ENCODE measurements around the gene DCHS2.
A peak's percentile ranks its signal among the peaks of the same experiment; 100 is the strongest.

DCHS2 gene

GRCh38 chr4:154491341-154492271 lies at the start of gene DCHS2:
Gene DCHS2, minus strand, starts transcription at chr4:154491799. Its CDS starts 444 bp downstream, at chr4:154491355.
- DNase-seq = peak; percentile 44

- DNase-seq = no peak
Observed at GRCh38 chr4:154534296-154534695, 42.7 kb upstream of the DCHS2 start.

- DNase-seq = no peak
Observed at GRCh38 chr4:154529728-154530519, 38.3 kb upstream of the DCHS2 start.

GRCh38 chr4:154528869-154529268 lies 37.3 kb upstream of the DCHS2 start:
- no peak for DNase-seq

GRCh38 chr4:154527308-154527707 lies 35.7 kb upstream of the DCHS2 start:
- DNase-seq = no peak

GRCh38 chr4:154526151-154526550 lies 34.6 kb upstream of the DCHS2 start:
- DNase-seq = no peak

- no peak for DNase-seq
Observed at GRCh38 chr4:154521607-154522006, 30.0 kb upstream of the DCHS2 start.

GRCh38 chr4:154519214-154519613 lies 27.6 kb upstream of the DCHS2 start:
- no peak for DNase-seq

GRCh38 chr4:154517591-154517990 lies 26.0 kb upstream of the DCHS2 start:
- no peak for DNase-seq

- no peak for DNase-seq
Observed at GRCh38 chr4:154516318-154517029, 24.9 kb upstream of the DCHS2 start.

GRCh38 chr4:154511981-154512380 lies 20.4 kb upstream of the DCHS2 start:
- no peak for DNase-seq

GRCh38 chr4:154511548-154511947 lies 19.9 kb upstream of the DCHS2 start:
- no peak for DNase-seq

GRCh38 chr4:154507156-154507555 lies 15.6 kb upstream of the DCHS2 start:
- DNase-seq = no peak

- DNase-seq = peak; percentile 19
Observed at GRCh38 chr4:154506253-154506652, 14.7 kb upstream of the DCHS2 start.

GRCh38 chr4:154503598-154503997 lies 12.0 kb upstream of the DCHS2 start:
- peak; percentile 37 for DNase-seq

GRCh38 chr4:154502111-154502510 lies 10.5 kb upstream of the DCHS2 start:
- no peak for DNase-seq

GRCh38 chr4:154497889-154498288 lies 6.3 kb upstream of the DCHS2 start:
- no peak for DNase-seq

- no peak for DNase-seq
Observed at GRCh38 chr4:154495867-154496266, 4.3 kb upstream of the DCHS2 start.

GRCh38 chr4:154492288-154492687 lies 689 bp upstream of the DCHS2 start:
- no peak for DNase-seq

GRCh38 chr4:154490583-154491340 lies 837 bp downstream of the DCHS2 start:
- no peak for DNase-seq

GRCh38 chr4:154490234-154490582 lies 1.4 kb downstream of the DCHS2 start:
- DNase-seq = no peak

GRCh38 chr4:154489558-154490233 lies 1.9 kb downstream of the DCHS2 start:
- no peak for DNase-seq
